HepG2 (cell line): ENCODE measurements around the gene EPN2. TPM values are rescaled to one million over a fixed set of nuclear protein-coding genes. Genes with fewer than 3 reads are reported as not detected.

Source experiments
- GTF2F1 ChIP-seq: fragments of 150-350 bp; IDR thresholded peaks from 2 replicates; pipeline ENCODE4 v1.6.1; 2014; ENCODE audit warnings: low read length
- HNF4G ChIP-seq, 2 experiments: sonication (generic) in 1 of 2; formaldehyde crosslinking in 1 of 2; IDR thresholded peaks; 2 replicates each; pipeline versions ENCODE4 v1.4.0 to v1.6.1; 2011 to 2020; ENCODE audit warnings: borderline replicate concordance in 2 of 2, low read depth in 2 of 2, mild to moderate bottlenecking in 2 of 2, low read length in 1 of 2, missing genetic modification reagents in 1 of 2, moderate library complexity in 1 of 2
- KAT8 ChIP-seq: IDR thresholded peaks from 2 replicates; pipeline ENCODE4 v1.6.1; 2016; ENCODE audit warnings: missing genetic modification reagents, missing compliant biosample characterization
- PITX1 ChIP-seq: sonication (generic); formaldehyde crosslinking; IDR thresholded peaks from 2 replicates; pipeline ENCODE4 v1.5.1; 2020; ENCODE audit warnings: mild to moderate bottlenecking, missing genetic modification reagents
- POLR2AphosphoS5 ChIP-seq: IDR thresholded peaks from 2 replicates; pipeline ENCODE4 v1.6.1; 2012; ENCODE audit warnings: low read depth, low read length
- U2AF2 ChIP-seq: fragments of 200-400 bp; formaldehyde crosslinking; IDR thresholded peaks from 2 replicates; pipeline ENCODE4 v1.6.1; 2017; ENCODE audit warnings: low read depth, mild to moderate bottlenecking, low read length
- ZNF207 ChIP-seq: fragments of 450-650 bp; IDR thresholded peaks from 2 replicates; pipeline ENCODE4 v1.6.1; 2016; ENCODE audit warnings: antibody characterized with exemption, borderline replicate concordance
- ZNF235 ChIP-seq: sonication (generic); formaldehyde crosslinking; IDR thresholded peaks from 2 replicates; pipeline ENCODE4 v1.8.1; 2023; ENCODE audit warnings: mild to moderate bottlenecking, missing genetic modification reagents, borderline replicate concordance
- polyA plus RNA-seq, 8 experiments: library from polyadenylated mRNA; depleted of rRNA in 3 of 8; stranded (reverse) in 7 of 8; unstranded in 1 of 8; fragments of >200 nt; fragmentation: Illumina TruSeq in 4 of 8; extraction: Trizol in 4 of 8; gene quantifications; 2 replicates each; pipeline versions ENCODE4 v1.2.1 to v1.2.3, GENCODE V29; 2011 to 2016; ENCODE audit warnings: low read depth in 4 of 8, missing spikeins in 1 of 8, mixed read lengths in 1 of 8; ENCODE audit not compliant: insufficient read depth in 1 of 8
- total RNA-seq, 5 experiments: library from RNA; depleted of rRNA; stranded (reverse); fragments of >200 nt; fragmentation: Illumina TruSeq; extraction: Trizol; gene quantifications; 2 replicates each; pipeline ENCODE4 v1.2.3, GENCODE V29; 2016; ENCODE audit warnings: low read depth in 1 of 5
- TF ChIP-seq, protein P1 (sequence below): sonication (generic); formaldehyde crosslinking; IDR thresholded peaks from 2 replicates; pipeline ENCODE4 v1.5.1; 2020; ENCODE audit warnings: missing genetic modification reagents, mild to moderate bottlenecking, borderline replicate concordance
- TF ChIP-seq, protein P2 (sequence below): sonication (generic); formaldehyde crosslinking; conservative IDR thresholded peaks from 2 replicates; pipeline ENCODE4 v1.8.0; 2022; ENCODE audit warnings: mild to moderate bottlenecking, moderate library complexity, missing genetic modification reagents
- TF ChIP-seq, protein P3 (sequence below): sonication (generic); formaldehyde crosslinking; IDR thresholded peaks from 2 replicates; pipeline ENCODE4 v1.4.0; 2020; ENCODE audit warnings: mild to moderate bottlenecking, low read depth, missing genetic modification reagents
- TF ChIP-seq, protein P4 (sequence below): sonication (generic); formaldehyde crosslinking; IDR thresholded peaks from 2 replicates; pipeline ENCODE4 v1.4.0; 2020; ENCODE audit warnings: missing genetic modification reagents
- TF ChIP-seq, protein P5 (sequence below): IDR thresholded peaks from 2 replicates; pipeline ENCODE4 v1.6.1; 2018; ENCODE audit warnings: missing genetic modification reagents
- TF ChIP-seq, protein P6 (sequence below): IDR thresholded peaks from 2 replicates; pipeline ENCODE4 v1.6.1; 2016

EPN2 gene
- total and polyA plus RNA-seq, 2 of the 13 experiments (the other 11 are each of a cell fraction or from before 2014, with no cell fraction given): 7.8 to 19.2 TPM

DNA sequence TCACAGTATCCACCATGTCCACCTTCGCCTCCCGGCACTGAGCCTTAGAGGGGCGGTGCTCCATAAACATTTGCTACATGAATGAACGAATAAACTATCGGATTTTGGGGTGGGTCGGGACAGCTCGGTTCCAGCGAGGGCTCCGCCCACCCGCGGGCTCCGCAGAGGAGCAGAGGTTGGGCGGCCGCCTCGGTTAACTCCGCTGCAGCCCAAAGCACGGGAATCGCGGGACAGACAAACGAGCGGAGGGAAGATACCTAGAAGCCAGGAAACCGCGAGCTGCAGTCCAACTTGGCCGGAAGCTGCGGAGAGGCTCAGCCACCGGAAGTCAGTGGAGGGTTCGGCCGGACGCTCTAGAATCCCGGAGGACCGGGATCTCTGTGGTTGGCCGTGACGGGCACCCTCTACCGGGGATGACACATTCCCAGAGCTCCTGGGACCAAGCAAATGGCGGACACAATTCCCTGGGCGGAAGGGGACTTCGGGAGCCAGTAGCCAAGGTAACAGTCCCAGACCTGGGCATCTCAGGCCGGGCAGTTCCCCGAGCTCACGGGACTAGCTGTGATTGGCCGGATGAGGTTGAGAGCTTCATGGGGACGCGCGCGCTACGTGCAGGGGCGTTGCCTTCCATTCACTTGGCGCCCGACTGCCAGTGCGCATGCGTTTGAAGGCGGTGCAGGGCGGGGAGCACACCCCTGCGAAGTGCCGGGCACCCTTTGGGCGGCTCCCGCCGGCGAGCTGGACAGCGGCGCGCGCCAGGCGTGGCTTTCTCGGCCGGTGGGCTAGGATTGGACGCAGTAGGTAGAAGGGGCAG is 140.6 kb downstream of the EPN2 start (continued):
- TF ChIP-seq, protein P1, sequence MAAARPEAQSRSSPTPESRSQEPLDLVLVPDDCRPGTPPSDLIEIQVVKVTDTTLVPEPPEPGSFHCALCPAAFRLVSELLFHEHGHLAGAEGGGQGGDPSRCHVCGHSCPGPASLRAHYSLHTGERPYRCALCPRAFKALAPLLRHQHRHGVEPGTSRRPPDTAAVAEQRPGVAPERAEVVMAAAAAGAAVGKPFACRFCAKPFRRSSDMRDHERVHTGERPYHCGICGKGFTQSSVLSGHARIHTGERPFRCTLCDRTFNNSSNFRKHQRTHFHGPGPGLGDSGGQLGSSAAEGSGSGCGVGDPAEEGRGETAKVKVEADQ (CRISPR knock-in tag): peak; percentile 64; the same call in 1 of the 2 replicates
- TF ChIP-seq, protein P2, sequence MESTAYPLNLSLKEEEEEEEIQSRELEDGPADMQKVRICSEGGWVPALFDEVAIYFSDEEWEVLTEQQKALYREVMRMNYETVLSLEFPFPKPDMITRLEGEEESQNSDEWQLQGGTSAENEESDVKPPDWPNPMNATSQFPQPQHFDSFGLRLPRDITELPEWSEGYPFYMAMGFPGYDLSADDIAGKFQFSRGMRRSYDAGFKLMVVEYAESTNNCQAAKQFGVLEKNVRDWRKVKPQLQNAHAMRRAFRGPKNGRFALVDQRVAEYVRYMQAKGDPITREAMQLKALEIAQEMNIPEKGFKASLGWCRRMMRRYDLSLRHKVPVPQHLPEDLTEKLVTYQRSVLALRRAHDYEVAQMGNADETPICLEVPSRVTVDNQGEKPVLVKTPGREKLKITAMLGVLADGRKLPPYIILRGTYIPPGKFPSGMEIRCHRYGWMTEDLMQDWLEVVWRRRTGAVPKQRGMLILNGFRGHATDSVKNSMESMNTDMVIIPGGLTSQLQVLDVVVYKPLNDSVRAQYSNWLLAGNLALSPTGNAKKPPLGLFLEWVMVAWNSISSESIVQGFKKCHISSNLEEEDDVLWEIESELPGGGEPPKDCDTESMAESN (CRISPR knock-in tag): no peak
- no peak for TF ChIP-seq ZNF235 (CRISPR knock-in tag)
- TF ChIP-seq, protein P3, sequence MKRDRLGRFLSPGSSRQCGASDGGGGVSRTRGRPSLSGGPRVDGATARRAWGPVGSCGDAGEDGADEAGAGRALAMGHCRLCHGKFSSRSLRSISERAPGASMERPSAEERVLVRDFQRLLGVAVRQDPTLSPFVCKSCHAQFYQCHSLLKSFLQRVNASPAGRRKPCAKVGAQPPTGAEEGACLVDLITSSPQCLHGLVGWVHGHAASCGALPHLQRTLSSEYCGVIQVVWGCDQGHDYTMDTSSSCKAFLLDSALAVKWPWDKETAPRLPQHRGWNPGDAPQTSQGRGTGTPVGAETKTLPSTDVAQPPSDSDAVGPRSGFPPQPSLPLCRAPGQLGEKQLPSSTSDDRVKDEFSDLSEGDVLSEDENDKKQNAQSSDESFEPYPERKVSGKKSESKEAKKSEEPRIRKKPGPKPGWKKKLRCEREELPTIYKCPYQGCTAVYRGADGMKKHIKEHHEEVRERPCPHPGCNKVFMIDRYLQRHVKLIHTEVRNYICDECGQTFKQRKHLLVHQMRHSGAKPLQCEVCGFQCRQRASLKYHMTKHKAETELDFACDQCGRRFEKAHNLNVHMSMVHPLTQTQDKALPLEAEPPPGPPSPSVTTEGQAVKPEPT (CRISPR knock-in tag): peak; percentile 48; the same call in 1 of the 2 replicates
- no peak for TF ChIP-seq GTF2F1
- no peak for TF ChIP-seq HNF4G (IDR thresholded peaks at IDR 0.05; ENCODE audit: borderline replicate concordance, low read depth, low read length)
- TF ChIP-seq HNF4G (CRISPR knock-in tag; IDR thresholded peaks at IDR 0.05; ENCODE audit: borderline replicate concordance, low read depth): no peak
- TF ChIP-seq KAT8 (CRISPR knock-in tag): peak; percentile 95
- no peak for TF ChIP-seq U2AF2
- TF ChIP-seq, protein P4, sequence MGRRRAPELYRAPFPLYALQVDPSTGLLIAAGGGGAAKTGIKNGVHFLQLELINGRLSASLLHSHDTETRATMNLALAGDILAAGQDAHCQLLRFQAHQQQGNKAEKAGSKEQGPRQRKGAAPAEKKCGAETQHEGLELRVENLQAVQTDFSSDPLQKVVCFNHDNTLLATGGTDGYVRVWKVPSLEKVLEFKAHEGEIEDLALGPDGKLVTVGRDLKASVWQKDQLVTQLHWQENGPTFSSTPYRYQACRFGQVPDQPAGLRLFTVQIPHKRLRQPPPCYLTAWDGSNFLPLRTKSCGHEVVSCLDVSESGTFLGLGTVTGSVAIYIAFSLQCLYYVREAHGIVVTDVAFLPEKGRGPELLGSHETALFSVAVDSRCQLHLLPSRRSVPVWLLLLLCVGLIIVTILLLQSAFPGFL: no peak
- TF ChIP-seq, protein P5, sequence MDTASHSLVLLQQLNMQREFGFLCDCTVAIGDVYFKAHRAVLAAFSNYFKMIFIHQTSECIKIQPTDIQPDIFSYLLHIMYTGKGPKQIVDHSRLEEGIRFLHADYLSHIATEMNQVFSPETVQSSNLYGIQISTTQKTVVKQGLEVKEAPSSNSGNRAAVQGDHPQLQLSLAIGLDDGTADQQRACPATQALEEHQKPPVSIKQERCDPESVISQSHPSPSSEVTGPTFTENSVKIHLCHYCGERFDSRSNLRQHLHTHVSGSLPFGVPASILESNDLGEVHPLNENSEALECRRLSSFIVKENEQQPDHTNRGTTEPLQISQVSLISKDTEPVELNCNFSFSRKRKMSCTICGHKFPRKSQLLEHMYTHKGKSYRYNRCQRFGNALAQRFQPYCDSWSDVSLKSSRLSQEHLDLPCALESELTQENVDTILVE (CRISPR knock-in tag): peak; percentile 92
- no peak for TF ChIP-seq ZNF207
- peak; percentile 51; the same call in 1 of the 2 replicates for TF ChIP-seq PITX1 (CRISPR knock-in tag)
- peak; percentile 92 for TF ChIP-seq POLR2AphosphoS5
- TF ChIP-seq, protein P6, sequence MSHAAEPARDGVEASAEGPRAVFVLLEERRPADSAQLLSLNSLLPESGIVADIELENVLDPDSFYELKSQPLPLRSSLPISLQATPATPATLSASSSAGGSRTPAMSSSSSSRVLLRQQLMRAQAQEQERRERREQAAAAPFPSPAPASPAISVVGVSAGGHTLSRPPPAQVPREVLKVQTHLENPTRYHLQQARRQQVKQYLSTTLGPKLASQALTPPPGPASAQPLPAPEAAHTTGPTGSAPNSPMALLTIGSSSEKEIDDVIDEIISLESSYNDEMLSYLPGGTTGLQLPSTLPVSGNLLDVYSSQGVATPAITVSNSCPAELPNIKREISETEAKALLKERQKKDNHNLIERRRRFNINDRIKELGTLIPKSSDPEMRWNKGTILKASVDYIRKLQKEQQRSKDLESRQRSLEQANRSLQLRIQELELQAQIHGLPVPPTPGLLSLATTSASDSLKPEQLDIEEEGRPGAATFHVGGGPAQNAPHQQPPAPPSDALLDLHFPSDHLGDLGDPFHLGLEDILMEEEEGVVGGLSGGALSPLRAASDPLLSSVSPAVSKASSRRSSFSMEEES (CRISPR knock-in tag): peak; percentile 63; the same call in 1 of the 2 replicates
